Testis (tissue), 3 donors: ENCODE measurements around the gene SLC25A26. TPM values are rescaled to one million over a fixed set of nuclear protein-coding genes. Genes with fewer than 3 reads are reported as not detected.

ENCODE experiments used
- DNase-seq: peaks from one replicate; pipeline ENCODE4 v3.0.0-alpha.2; 2019
- H3K27ac ChIP-seq, 2 donors: fragments of 200-600 bp; sonication (generic); one replicate each; pipeline ENCODE4 v1.5.1; 2019
- H3K27me3 ChIP-seq: fragments of 200-600 bp; sonication (generic); one replicate; pipeline ENCODE4 v1.5.1; 2019
- H3K36me3 ChIP-seq: fragments of 200-600 bp; sonication (generic); one replicate; pipeline ENCODE4 v1.5.1; 2017; ENCODE audit warnings: low read depth; ENCODE audit errors: missing control alignments
- H3K4me1 ChIP-seq: fragments of 200-600 bp; sonication (generic); one replicate; pipeline ENCODE4 v1.5.1; 2019
- H3K4me3 ChIP-seq, 2 donors: fragments of 200-600 bp; sonication (generic); one replicate each; pipeline ENCODE4 v1.5.1; 2017 to 2019
- H3K9me3 ChIP-seq: fragments of 200-600 bp; sonication (generic); one replicate; pipeline ENCODE4 v1.5.1; 2017
- CTCF ChIP-seq, 3 experiments: fragments of 450-650 bp in 2 of 3; fragments of 200-600 bp in 1 of 3; sonication (generic) in 1 of 3; IDR thresholded peaks; one replicate each; pipeline ENCODE4 v1.5.1; 2016 to 2019; ENCODE audit warnings: antibody characterized with exemption in 3 of 3, mild to moderate bottlenecking in 2 of 3, moderate library complexity in 1 of 3
- POLR2A ChIP-seq: fragments of 450-650 bp; IDR thresholded peaks from one replicate; pipeline ENCODE4 v1.6.1; 2017; ENCODE audit warnings: antibody characterized with exemption, mild to moderate bottlenecking, moderate library complexity
- WGBS, 2 donors: methylation state at CpG; one replicate each; pipeline ENCODE4 v1.1.5; 2018; 5-methylcytosine and 5-hydroxymethylcytosine counted together
- intact Hi-C: fragments of 100-400 bp; cut with DNase I; formaldehyde crosslinking; loops from one replicate; pipeline ENCODE4 v1.15.1; 2023; ENCODE audit warnings: low total_unique reads
- polyA plus RNA-seq: library from polyadenylated mRNA; stranded (reverse); fragments of 350-450 nt; fragmentation: Illumina TruSeq; extraction: RNeasy Lipid Tissue Mini Kit (QIAGEN cat#74804); gene quantifications from one replicate; pipeline ENCODE4 v1.2.3, GENCODE V29; 2014; ENCODE audit warnings: low read depth, low replicate concordance; ENCODE audit not compliant: insufficient read depth
- total RNA-seq, 2 donors: library from RNA; depleted of rRNA; stranded (reverse); fragments of >200 nt; gene quantifications; one replicate each; pipeline ENCODE4 v1.2.3, GENCODE V29; 2016

The SLC25A26 gene
- total and polyA plus RNA-seq, 3 donors from 2014 or later, result 29.7 to 30.5 (median 30.0) TPM

- no peak for DNase-seq
- H3K27me3 ChIP-seq, result no peaks in the 10 kb centered on the region
- H3K4me1 ChIP-seq, result no peaks in the 10 kb centered on the region
- H3K4me3 ChIP-seq, result no peak overlapping the region
- TF ChIP-seq POLR2A (no peak), CTCF (IDR thresholded peaks at IDR 0.05) (no peak)
- H3K9me3 ChIP-seq, result no peaks in the 10 kb centered on the region
- intact Hi-C loops, result no loop called here
- no peak overlapping the region for H3K27ac ChIP-seq
- 96 to 99% methylated on average over 2 of the region's 2 CpGs for WGBS, 2 donors
- H3K36me3 ChIP-seq, result no peaks in the 10 kb centered on the region
Measured at GRCh38 chr3:66335671-66336070, 114.9 kb downstream of the SLC25A26 start.

- Histone ChIP-seq H3K4me1 (no peaks in the 10 kb centered on the region), H3K36me3 (no peaks in the 10 kb centered on the region), H3K4me3 (no peak overlapping the region), H3K9me3 (no peaks in the 10 kb centered on the region), H3K27ac (no peak overlapping the region), H3K27me3 (no peaks in the 10 kb centered on the region)
- DNase-seq, result no peak
- 42 to 44% methylated on average over 4 of the region's 4 CpGs for WGBS, 2 donors
- TF ChIP-seq POLR2A (no peak), CTCF (IDR thresholded peaks at IDR 0.05) (no peak)
- intact Hi-C loops, result no loop called here
Measured at GRCh38 chr3:66336333-66336766, 115.5 kb downstream of the SLC25A26 start.

- TF ChIP-seq POLR2A (no peak), CTCF (IDR thresholded peaks at IDR 0.05) (no peak)
- no peak for DNase-seq
- Histone ChIP-seq H3K9me3 (no peaks in the 10 kb centered on the region), H3K4me3 (no peak overlapping the region), H3K4me1 (no peaks in the 10 kb centered on the region), H3K27me3 (no peaks in the 10 kb centered on the region), H3K36me3 (no peaks in the 10 kb centered on the region), H3K27ac (no peak overlapping the region)
- intact Hi-C loops, result no loop called here
- 84 to 86% methylated on average over 3 of the region's 3 CpGs for WGBS, 2 donors
Measured at GRCh38 chr3:66338927-66339326, 118.1 kb downstream of the SLC25A26 start.

- no peaks in the 10 kb centered on the region for H3K27me3 ChIP-seq
- H3K4me1 ChIP-seq, result no peaks in the 10 kb centered on the region
- no peak for DNase-seq
- no peaks in the 10 kb centered on the region for H3K36me3 ChIP-seq
- TF ChIP-seq CTCF (IDR thresholded peaks at IDR 0.05), result no peak
- TF ChIP-seq POLR2A, result no peak
- H3K27ac ChIP-seq, result no peak overlapping the region
- H3K9me3 ChIP-seq, result no peaks in the 10 kb centered on the region
- H3K4me3 ChIP-seq, result no peak overlapping the region
- intact Hi-C loops, result no loop called here
- WGBS, 2 donors, result 83 to 88% methylated on average over 8 of the region's 8 CpGs
Measured at GRCh38 chr3:66342717-66343356, 122.0 kb downstream of the SLC25A26 start.

GRCh38 chr3:66344391-66344811, 123.6 kb downstream of the SLC25A26 start:
- no peak overlapping the region for H3K27ac ChIP-seq
- no peak overlapping the region for H3K4me3 ChIP-seq
- no peaks in the 10 kb centered on the region for H3K27me3 ChIP-seq
- no peaks in the 10 kb centered on the region for H3K9me3 ChIP-seq
- H3K4me1 ChIP-seq, result no peaks in the 10 kb centered on the region
- H3K36me3 ChIP-seq, result no peaks in the 10 kb centered on the region
- WGBS, 2 donors, result 93 to 96% methylated on average over 9 of the region's 9 CpGs
- no peak for DNase-seq
- intact Hi-C loops, result no loop called here
- no peak for TF ChIP-seq CTCF (IDR thresholded peaks at IDR 0.05)
- TF ChIP-seq POLR2A, result no peak
